Activated CD4-positive, alpha-beta T cell treated with anti-CD3 and anti-CD28 coated beads for 48 hours (primary cell): ENCODE measurements around the gene ECPAS.
A peak's percentile ranks its signal among the peaks of the same experiment; 100 is the strongest.
"Not testable (repeated sequence)": the region's sequence is repeated elsewhere in the genome, so short reads cannot be mapped to it uniquely, and the experiment has no call there.

Source experiments
- DNase-seq: peaks from one replicate; pipeline ENCODE4 v3.0.0-alpha.2; 2020

The ECPAS gene, protein sequence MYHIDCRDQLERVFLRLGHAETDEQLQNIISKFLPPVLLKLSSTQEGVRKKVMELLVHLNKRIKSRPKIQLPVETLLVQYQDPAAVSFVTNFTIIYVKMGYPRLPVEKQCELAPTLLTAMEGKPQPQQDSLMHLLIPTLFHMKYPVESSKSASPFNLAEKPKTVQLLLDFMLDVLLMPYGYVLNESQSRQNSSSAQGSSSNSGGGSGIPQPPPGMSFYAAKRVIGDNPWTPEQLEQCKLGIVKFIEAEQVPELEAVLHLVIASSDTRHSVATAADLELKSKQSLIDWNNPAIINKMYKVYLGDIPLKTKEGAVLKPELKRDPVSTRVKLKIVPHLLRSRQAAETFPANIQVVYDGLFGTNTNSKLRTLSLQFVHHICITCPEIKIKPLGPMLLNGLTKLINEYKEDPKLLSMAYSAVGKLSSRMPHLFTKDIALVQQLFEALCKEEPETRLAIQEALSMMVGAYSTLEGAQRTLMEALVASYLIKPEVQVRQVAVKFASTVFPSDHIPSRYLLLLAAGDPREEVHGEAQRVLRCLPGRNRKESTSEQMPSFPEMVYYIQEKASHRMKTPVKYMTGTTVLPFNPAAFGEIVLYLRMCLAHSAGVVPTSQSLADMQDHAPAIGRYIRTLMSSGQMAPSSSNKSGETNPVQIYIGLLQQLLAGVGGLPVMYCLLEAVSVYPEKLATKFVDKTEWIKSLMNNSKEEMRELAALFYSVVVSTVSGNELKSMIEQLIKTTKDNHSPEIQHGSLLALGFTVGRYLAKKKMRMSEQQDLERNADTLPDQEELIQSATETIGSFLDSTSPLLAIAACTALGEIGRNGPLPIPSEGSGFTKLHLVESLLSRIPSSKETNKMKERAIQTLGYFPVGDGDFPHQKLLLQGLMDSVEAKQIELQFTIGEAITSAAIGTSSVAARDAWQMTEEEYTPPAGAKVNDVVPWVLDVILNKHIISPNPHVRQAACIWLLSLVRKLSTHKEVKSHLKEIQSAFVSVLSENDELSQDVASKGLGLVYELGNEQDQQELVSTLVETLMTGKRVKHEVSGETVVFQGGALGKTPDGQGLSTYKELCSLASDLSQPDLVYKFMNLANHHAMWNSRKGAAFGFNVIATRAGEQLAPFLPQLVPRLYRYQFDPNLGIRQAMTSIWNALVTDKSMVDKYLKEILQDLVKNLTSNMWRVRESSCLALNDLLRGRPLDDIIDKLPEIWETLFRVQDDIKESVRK (N-terminal part only)

DNA sequence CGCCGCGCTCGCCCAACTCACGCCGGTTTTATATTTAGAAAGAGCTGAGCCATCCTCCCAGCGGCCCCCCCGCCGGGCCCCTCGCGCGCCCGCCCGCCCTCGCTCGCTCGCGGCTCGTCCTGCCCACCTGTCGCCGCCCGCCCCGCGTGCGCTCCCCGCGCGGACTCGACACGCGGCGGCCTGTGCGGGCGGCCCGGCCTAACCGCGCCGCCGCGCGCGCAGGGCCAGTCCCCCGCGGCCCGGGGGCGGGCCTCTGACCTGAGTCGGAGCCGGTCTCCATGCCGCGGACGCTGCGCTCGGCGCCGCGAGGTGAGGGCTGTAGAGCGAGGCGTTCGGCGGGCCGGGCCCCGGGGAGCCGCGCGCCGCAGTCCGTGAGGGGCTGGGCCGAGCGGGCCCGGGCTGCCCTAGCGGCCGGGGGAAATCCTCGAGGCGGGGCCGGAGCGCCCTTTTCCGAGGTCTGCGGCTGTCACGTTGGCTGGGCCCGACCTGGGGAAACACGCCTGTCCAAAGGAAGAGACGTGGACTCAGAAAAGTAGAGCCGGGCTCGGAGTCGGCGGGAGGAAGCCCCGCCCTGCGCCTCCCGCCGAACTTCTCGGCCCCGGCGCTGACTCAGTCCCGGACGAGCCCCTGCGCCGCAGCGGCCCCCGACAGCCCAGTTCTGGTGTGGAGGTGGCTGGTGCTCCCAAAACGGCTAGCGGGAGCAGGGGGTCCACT, at the start of gene ECPAS:
Gene ECPAS (minus strand): TSS at position 526 of the 714 bp plus-strand sequence. CDS start 11,465 bp downstream, outside the sequence.
- DNase-seq: peak; percentile 78

DNA sequence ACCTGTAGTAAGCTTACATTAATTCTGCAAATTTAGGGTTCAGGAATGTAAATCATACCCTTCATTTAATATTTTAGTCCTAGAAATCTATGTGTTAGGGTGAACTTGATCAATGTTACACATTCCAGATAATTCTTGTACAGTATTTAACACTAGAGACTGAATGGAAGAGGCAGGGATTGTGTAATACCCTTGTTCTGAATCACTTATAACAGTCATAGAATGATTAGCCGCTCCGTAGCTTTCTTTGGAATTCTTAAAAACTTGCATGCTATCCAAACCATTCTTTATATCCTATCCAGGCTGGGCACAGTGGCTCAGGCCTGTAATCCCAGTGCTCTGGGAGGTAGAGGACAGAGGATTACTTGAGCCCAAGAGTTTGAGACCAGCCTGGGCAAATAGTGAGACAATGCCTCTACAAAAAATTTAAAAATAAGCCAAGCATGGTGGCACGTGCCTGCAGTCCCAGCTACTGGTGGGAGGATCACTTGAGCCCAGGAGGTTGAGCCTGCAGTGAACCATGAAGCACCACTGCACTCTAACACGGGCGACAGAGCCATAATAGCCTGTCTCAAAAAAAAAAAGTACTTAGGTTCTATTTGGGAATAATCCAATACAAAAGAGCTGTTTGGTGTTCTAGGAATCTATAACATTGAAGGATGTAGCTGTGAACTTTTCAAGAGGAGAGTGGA, 49.1 kb upstream of the ECPAS start:
- no peak for DNase-seq

DNA sequence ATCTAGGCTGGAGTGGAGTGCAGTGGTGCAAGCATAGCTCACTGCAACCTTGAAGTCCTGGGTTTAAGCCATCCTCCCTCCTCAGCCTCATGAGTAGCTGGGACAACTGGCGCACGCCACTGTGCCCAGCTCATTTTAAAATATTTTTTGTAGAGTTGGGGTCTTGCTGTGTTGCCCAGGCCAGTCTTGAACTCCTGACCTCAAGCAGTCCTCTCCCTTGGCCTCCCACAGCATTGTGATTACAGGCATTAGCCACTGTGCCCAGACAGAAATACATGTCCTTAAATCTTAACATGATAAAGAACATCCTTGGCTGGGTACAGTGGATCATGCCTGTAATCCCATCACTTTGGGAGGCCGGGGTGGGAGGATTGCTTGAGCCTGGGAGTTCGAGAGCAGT, 47.5 kb upstream of the ECPAS start:
- no peak for DNase-seq

DNA sequence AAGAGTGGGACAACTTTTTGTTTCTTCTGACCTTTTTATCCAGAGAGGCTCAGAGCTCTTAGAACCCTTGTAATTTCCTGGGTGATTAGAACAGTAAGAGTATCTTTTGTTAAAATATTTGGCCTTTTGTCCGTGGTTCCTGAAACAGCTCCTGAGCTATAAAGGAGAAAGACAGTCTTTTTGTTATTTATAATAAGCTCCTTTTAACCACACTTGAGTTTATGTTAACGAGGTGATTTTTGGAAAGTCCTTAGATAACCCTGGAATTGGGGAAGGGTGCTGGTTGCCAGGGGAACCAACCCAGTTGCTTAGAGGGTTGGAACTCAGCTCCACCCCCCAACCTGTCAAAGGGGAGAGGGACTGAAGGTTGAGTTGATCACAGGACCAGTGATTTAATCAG, 45.6 kb upstream of the ECPAS start:
- DNase-seq: no peak

DNA sequence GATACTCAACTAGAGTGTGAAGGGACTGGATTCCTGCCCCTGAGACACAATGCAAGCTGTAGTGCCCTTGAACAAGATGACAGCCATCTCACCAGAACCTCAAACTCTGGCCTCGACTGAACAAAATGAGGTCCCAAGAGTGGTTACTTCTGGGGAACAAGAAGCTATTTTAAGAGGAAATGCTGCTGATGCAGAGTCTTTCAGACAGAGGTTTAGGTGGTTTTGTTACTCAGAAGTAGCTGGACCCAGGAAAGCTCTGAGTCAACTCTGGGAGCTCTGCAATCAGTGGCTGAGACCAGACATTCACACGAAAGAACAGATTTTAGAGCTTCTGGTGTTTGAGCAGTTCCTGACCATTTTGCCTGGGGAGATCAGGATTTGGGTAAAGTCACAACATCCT, 43.2 kb upstream of the ECPAS start:
- peak; percentile 14 for DNase-seq

DNA sequence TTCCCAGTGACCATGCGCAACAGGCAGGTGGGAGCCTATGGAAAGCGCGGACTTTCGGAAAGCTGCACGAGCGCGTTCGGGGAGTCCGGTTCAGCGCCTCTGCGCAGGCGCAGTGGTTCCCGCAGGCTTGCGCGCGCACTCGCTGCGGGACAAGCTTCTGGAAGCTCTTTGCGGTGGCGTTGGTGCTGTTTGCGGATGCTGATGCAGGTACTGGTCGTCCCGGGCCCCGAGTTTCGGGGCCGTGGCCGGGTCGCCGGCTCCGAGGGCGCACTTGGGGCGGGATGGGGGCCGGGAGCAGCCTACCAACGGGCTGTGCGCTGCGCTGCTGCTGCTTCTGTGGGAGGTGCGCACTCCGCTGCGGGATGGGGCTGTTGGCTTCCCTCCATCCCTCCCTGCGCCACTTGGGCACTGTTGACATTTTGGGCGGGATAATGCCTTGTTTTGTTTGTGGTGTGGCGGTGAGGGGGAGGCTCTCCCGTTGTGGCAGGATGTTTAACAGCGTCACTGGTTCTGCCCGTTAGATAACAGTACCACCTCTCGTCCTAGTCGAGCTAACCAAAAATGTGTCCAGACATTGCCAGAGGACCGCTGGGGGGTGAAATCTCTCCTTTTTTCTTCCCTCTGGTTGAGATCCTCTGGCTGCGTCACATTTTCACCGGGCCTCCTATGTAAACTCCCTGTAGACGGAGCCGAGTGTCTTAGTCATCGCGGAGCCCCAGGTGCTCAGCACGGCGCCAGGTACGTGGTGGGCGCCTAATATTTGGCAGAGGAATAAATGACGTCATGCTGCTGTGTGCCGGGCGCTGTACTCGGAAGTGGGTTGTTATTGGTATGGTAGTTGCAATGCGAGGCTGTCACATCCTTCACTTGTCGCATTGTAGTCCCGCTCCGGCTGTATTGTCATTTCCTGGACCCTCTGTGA, 41.1 kb upstream of the ECPAS start, which contains the start of gene ZNF483:
Gene ZNF483 (plus strand): TSS at position 124 of the 922 bp plus-strand sequence. CDS start 2,217 bp downstream, outside the sequence.
- DNase-seq: peak; percentile 76

DNA sequence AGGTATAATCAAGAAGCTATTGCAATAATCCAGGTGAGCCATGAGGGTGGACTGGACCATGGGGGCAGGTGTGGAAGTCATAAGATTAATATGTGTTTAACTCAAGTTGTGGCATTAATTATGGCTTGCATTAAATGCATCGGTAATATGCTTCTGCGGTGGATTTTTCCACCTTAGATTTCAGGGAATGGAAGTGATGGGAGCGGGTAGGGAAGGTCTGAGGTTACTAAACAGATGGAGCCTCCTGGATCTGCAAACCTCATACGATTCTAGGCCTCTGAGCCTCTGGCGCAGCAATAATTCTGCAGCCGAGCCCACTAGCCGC, 40.5 kb upstream of the ECPAS start:
- DNase-seq: no peak

DNA sequence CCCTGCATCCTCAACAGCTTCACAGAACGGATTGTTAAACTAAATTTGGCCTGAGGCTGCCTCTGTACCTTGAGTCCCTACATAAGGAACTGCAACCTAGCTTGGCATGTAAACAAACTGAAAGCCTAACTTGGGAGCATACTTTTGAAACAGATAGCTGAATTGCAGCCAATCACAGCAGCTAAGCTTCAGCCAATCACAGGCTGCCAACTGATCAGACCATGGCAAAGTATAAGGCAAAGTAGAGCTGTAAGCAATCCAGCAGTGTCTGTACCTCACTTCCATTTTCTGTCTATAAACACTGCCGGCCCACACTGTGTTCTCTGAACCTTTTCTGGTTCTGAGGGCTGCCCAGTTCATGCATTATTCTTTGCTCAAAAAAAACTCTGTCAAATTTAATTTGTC, 31.9 kb upstream of the ECPAS start:
- DNase-seq: no peak

DNA sequence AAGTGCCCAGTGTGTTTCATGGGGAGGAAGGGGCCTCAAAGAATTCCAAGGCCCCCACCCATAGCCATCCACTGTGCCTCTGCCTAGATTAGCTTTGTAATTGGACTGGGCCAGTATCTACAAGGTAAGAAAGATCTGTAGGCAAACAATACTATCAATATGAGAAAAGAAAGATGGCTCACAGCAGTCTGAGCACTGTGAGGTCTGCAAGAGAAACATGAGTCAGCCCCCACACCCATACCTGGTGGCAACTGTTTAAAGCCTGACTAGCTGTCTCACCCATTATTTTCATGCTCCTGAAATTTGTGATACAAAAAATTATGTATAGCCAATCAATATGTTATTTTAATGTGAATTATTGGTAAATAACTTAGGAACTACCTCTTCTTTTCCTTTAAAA, 30.8 kb upstream of the ECPAS start:
- peak; percentile 11 for DNase-seq

DNA sequence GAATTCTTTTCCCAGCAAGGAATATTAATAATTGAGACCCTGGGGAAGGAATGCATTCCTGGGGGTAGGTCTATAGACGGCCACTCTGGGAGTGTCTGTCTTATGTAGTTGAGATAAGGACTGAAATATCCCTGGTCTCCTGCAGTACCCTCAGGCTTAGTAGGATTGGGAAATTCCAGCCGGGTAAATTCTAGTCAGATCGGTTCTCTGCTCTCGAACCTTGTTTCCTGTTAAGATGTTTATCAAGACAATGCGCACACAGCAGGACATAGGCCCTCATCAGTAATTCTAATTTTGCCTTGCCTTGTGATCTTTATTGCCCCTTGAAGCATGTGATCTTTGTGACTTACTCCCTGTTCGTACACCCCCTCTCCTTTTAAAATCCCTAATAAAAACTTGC, 27.4 kb upstream of the ECPAS start:
- not testable (repeated sequence) for DNase-seq

DNA sequence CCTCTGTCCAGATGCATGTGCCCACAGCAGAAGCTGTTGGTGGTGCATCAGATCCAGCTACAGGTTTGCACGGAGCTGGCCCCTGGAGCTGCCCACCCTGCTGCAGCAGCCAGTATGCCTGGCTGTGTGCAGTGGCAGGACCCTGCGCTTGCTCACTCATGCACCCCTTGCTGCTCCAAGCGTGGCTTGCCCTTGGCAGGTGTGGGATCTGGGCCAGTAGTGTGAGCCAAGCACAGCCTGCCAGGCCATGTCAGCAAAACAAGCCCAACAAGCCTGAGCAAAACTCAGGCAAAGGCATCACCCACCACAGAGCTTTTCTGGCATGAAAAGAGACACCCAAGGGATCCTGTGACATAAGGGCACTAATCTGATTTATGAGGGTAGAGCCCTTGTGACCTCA, 18.3 kb upstream of the ECPAS start:
- no peak for DNase-seq

DNA sequence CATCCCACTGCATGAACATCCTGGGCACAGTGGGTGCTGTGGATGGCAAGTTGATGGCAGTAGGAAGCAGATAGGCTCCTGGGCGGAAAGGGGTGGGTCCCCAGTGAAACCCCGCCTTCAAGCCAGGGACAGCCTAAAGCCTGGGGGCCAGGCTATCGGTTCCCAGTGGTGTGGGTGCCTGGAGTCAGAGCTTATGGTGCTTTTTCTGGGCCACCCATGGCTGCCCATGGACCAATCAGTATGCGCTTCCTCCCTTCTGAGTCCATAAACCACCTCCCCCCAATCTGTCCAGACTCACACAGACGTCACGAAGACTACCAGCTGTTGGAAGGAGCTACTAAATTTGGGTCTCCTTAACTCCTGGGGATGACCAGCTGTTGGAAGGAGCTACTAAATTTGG, 17.5 kb upstream of the ECPAS start:
- DNase-seq: no peak

DNA sequence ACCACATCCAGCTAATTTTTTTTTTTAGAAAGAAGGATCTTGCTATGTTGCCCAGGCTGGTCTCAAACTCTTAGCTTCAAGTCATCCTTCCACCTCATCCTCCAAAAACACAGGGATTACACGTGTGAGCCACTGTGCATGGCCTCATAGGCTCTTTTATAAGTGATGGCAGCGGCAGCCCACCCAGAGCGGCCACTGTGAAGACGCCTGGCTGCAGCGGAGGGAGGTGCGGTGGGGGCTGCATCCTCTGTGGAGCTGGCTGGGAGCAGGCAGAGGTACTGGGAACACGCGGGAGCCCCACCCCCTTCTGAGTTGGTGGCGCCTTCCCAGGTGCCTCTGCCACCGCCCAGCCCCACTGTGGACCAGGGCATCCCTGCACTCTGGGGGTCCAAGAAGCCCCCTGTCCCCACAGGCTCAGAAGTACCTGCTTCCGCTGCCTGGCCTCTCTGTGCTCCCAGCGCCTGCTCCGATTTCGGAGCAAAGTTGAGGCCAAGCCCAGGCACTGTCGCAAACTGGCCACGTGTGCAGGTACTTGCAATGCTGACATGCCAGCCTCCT, 16.9 kb upstream of the ECPAS start:
- DNase-seq: no peak

DNA sequence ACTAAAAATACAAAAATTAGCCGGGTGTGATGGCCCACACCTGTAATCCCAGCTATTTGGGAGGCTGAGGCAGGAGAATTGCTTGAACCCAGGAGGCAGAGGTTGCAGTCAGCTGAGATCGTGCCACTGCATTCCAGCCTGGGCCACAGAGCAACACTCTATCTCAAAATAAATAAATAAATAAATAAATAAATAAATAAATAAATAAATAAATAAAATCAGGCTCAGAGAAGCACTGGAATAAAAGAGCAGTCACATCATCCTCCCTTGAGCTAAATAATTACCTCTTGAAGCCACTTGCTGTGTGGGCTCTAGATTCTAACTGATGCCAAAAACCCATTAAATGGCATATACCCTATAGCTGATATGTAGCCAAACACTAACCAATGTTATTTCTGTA, 13.0 kb upstream of the ECPAS start:
- DNase-seq: not testable (repeated sequence)

DNA sequence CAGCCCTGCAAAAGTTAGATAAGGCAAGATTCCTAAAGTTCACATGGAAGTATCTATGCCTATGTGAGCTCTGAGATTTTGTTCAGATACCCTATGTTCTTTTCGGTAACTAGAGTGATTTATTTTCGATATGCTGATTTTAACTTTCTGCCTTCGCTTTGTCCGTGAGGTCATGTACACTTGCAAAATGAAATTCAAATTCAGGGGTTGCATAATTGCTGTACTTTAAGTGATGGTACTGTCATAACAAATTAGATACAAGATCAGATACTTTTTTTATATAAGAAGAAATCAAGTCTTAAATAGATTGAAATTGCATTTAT, 350 bp upstream of the ECPAS start:
- DNase-seq: no peak

DNA sequence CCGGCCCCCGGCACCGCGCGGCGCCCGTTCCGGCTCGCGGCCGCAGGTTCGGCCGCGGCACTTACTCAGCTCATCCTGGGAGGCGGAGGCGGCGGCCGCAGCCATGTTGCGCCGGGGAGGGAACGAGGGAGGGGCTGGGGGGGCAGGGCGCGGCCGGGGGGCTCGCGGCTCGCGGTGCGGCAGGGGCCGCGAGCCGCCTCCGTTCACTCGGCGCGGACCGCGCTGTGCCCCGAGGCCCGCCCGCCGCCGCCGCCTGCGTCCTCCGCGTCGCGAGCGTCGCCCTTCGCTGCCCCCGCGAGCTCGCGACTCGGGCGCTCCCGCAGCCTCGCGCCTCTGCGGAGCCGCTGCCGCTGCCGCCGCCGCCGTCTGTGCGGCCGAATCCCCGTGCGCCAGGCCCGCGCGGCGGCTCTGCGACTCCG, 735 bp downstream of the ECPAS start:
- DNase-seq: peak; percentile 61

DNA sequence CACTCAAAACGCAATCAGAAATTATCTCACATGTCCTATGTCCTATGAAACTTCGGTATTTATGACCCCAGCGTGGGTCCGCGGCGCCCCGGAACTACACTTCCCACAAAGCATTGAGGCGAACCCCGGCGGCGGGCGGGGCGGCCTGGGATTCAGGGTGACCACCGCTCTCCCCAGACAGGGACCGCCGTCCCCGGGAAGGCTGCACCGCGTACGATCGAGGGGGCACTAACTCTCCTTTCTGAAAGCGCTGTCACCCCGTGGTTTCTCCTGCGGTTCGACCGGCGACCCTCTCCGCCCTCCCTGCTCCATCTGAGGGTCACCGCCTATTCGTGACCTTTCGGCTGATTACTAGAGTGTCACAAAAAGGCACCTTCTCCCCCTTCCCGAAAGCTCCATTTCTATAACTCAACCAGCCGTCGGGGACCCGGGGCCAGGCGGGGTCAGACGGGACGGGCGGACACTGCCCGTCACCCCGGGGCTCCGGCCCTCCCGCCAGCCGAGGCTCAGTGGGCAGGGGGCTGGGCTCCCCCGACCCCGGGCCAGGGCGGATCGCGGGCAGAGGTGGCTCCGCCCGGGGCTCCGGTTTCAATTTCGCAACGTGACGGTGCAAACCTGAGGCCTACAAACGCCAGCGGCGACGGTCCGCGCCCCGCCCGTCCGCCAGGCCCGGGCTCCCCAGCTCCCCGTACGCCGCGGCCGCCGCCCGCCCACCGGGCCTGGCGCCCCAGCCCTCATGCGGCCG, 1.3 kb downstream of the ECPAS start:
- DNase-seq: peak; percentile 79

DNA sequence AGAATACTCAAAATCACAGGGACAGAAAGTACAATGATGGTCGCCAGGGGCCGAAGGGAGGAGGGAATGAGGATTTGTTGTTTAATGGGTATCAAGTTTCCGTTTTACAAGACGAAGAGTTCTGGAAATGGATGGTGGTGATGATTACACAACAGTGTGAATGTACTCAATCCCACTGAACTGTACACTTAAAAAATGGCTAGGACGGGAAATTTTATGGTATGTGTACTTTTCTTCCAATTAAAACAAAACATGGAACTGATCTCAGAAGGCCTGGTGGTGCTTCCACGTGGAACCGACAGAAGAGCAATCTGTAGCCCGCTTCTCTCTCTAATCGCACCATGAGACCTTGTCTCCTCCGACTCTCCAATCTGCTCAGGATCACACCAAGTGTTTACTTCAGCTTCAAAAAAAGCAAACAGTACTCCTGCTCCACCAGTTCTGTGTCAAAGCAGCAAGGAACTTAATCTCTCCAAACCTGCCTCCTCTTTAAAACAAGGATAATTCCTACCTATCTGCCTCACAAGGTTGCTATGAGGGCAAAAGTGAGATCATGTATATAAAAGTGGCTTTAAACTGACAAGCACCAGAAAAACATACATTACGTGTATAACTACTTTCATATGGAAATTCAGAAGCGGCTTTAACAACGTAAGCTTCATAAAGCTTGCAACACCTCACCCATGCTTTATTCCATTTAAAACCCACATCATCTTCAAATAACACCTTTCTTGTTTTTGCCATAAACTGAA, 2.1 kb downstream of the ECPAS start:
- no peak for DNase-seq

DNA sequence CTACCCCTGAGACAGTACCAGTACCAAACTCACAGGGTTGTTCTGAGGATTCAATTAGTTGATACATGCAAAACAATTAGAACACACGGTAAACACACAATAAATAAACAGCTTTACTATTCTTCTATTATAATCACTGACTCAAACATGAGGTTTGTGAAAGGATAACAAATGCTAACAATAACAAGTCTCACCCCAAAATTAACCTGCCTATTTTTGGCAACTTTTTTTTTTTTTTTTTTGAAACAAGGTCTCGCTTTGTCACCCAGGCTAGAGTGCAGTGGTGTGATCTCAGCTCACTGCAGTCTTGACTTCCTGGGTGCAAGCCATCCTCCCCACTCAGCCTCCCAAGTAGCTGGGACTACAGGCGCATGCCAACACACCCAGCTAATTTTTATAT, 6.5 kb downstream of the ECPAS start:
- DNase-seq: no peak
